DOHH2 (cell line): ENCODE data around the gene BNIPL.

ENCODE experiments used
- H3F3A ChIP-seq: fragments of 200-600 bp; sonication (generic), shearing (Covaris generic); 2 replicates; pipeline ENCODE4 v1.6.0; 2016; ENCODE audit warnings: antibody characterized with exemption, mild to moderate bottlenecking; ENCODE audit not compliant: control insufficient read depth, insufficient read depth
- H3K27ac ChIP-seq: fragments of 200-600 bp; sonication (generic); 2 replicates; pipeline ENCODE4 v1.5.1; 2014; ENCODE audit warnings: low read depth, mild to moderate bottlenecking, low read length, moderate library complexity
- H3K27me3 ChIP-seq: fragments of 200-600 bp; sonication (generic); 2 replicates; pipeline ENCODE4 v1.6.1; 2014; ENCODE audit warnings: mild to moderate bottlenecking, low read length, mixed read lengths; ENCODE audit not compliant: control insufficient read depth
- H3K36me3 ChIP-seq: fragments of 200-600 bp; sonication (generic); 2 replicates; pipeline ENCODE4 v1.6.1; 2014; ENCODE audit warnings: mild to moderate bottlenecking, low read length, moderate library complexity, mixed read lengths; ENCODE audit not compliant: control insufficient read depth
- H3K4me1 ChIP-seq: fragments of 200-600 bp; sonication (generic); 2 replicates; pipeline ENCODE4 v1.6.1; 2014; ENCODE audit warnings: mild to moderate bottlenecking, low read length, mixed read lengths; ENCODE audit not compliant: control insufficient read depth
- H3K4me2 ChIP-seq: fragments of 200-600 bp; sonication (generic); 2 replicates; pipeline ENCODE4 v1.6.0; 2014; ENCODE audit warnings: mild to moderate bottlenecking, low read length, moderate library complexity
- H3K4me3 ChIP-seq: fragments of 200-600 bp; sonication (generic); 2 replicates; pipeline ENCODE4 v1.5.1; 2014; ENCODE audit warnings: mild to moderate bottlenecking, low read length, mixed read lengths
- H3K79me2 ChIP-seq: fragments of 200-600 bp; sonication (generic); 2 replicates; pipeline ENCODE4 v1.6.1; 2014; ENCODE audit warnings: mild to moderate bottlenecking, low read length, mixed read lengths; ENCODE audit not compliant: control insufficient read depth
- H3K9me2 ChIP-seq: fragments of 200-600 bp; sonication (generic); replicated peaks from 2 replicates; pipeline ENCODE4 v1.6.1; 2014; ENCODE audit warnings: mild to moderate bottlenecking, low read length, mixed read lengths; ENCODE audit not compliant: control insufficient read depth
- H3K9me3 ChIP-seq: fragments of 200-600 bp; sonication (generic); 2 replicates; pipeline ENCODE4 v1.6.1; 2014; ENCODE audit warnings: antibody characterized with exemption, low read length, mixed read lengths; ENCODE audit not compliant: control insufficient read depth, insufficient read depth
- H4K20me1 ChIP-seq: fragments of 200-600 bp; sonication (generic); 2 replicates; pipeline ENCODE4 v1.6.0; 2014; ENCODE audit warnings: low read depth, mild to moderate bottlenecking, antibody characterized with exemption, low read length, moderate library complexity; ENCODE audit not compliant: control insufficient read depth, insufficient read depth
- EZH2phosphoT487 ChIP-seq: fragments of 200-600 bp; sonication (generic); IDR thresholded peaks from 2 replicates; pipeline ENCODE4 v1.6.1; 2017; ENCODE audit warnings: borderline replicate concordance, mild to moderate bottlenecking, antibody characterized with exemption, low read length, moderate library complexity, mixed read lengths
- TF ChIP-seq, protein P1 (sequence below): fragments of 200-600 bp; sonication (generic); IDR thresholded peaks from one replicate; pipeline ENCODE4 v1.5.1; 2014; ENCODE audit warnings: antibody characterized with exemption, mild to moderate bottlenecking, low read depth, low read length; ENCODE audit not compliant: poor library complexity, severe bottlenecking

BNIPL gene

DNA sequence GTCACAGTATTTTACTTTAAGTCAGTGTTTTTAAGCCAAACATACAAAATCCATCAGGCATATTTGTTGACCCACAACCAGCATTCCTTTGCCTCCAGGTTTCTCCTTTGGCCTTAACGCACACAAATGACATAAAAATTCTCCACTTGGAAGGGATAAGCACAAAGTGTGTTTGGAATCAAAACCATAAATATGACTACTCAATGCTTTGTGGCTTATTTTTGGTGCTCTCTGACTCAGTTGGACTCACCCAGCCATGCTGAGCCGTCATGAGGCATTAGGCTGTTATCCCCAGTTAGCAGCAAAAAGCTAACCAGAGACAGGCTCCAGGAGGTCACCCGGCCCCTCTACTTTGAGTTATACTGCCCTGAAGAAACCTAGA lies 27.2 kb upstream of the BNIPL start:
- Histone ChIP-seq H3K27ac (no peak overlapping the region), H3K9me2 (no peaks in the 10 kb centered on the region), H3K4me1 (peaks cover 45% of the 10 kb centered on the region), H3K9me3 (no peaks in the 10 kb centered on the region), H3K4me2 (peak overlapping the region; percentile 90), H4K20me1 (no peaks in the 10 kb centered on the region), H3K79me2 (peaks cover 24% of the 10 kb centered on the region), H3F3A (peaks cover 6% of the 10 kb centered on the region), H3K4me3 (peak overlapping the region; percentile 96), H3K36me3 (0 out of 2 replicates have a peak, but pooled peaks cover 3% of the 10 kb centered on the region), H3K27me3 (no peaks in the 10 kb centered on the region)
- no peak for TF ChIP-seq EZH2phosphoT487
- TF ChIP-seq, protein P1, sequence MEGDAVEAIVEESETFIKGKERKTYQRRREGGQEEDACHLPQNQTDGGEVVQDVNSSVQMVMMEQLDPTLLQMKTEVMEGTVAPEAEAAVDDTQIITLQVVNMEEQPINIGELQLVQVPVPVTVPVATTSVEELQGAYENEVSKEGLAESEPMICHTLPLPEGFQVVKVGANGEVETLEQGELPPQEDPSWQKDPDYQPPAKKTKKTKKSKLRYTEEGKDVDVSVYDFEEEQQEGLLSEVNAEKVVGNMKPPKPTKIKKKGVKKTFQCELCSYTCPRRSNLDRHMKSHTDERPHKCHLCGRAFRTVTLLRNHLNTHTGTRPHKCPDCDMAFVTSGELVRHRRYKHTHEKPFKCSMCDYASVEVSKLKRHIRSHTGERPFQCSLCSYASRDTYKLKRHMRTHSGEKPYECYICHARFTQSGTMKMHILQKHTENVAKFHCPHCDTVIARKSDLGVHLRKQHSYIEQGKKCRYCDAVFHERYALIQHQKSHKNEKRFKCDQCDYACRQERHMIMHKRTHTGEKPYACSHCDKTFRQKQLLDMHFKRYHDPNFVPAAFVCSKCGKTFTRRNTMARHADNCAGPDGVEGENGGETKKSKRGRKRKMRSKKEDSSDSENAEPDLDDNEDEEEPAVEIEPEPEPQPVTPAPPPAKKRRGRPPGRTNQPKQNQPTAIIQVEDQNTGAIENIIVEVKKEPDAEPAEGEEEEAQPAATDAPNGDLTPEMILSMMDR = no peak

DNA sequence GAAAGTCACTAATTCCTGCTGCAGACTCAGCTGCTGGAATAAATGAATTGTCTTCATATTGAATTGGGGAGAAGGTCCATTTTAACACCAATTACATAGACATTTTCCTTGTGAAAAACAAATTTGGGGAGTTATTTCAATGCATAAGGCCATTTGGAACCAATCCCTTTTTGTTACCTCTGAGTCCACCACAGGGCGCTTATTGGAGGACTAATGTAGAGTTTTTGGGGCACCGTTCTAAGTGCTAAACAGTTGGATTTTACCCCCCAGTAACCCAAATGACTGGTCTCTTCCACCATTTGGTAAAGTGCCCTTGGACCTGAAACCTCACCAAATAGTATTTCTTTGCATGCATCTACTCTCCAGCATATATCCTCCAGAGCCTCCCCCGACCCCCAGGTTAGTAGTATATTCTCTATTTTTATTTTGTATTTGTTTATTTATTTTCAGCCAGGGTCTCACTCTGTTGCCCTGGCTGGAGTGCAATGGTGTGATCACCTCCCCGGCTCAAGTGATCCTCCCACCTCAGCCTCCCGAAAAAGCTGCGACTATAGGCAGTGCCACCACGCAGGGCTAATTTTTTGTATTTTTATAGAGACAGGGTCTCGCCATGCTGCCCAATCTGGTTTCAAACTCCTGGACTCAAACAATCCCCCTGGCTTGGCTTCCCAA lies 26.6 kb upstream of the BNIPL start:
- Histone ChIP-seq H3F3A (peaks cover 6% of the 10 kb centered on the region), H3K4me1 (peaks cover 41% of the 10 kb centered on the region), H3K4me3 (peak overlapping the region; percentile 96), H3K9me3 (no peaks in the 10 kb centered on the region), H4K20me1 (no peaks in the 10 kb centered on the region), H3K27me3 (no peaks in the 10 kb centered on the region), H3K9me2 (no peaks in the 10 kb centered on the region), H3K27ac (no peak overlapping the region), H3K4me2 (peak overlapping the region; percentile 90), H3K79me2 (peaks cover 24% of the 10 kb centered on the region), H3K36me3 (0 out of 2 replicates have a peak, but pooled peaks cover 3% of the 10 kb centered on the region)
- TF ChIP-seq, protein P1 = no peak
- TF ChIP-seq EZH2phosphoT487 = no peak

DNA sequence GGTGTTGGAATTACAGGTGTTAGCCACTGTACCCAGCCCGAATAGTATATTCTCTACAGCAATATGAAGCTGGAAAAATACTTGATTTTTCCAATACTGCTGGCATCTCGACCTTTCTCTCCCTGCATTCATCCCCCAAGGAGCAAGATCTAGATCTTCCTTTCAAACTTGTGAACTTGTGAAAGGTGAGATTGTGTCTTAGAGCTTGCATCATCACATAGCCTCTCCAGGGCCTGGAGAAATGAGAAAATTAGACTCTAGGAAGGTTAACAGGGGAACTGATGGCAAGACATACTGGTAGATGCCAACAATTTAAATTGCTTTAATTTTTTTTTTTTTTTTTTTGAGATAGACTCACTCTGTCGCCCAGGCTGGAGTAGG lies 26.1 kb upstream of the BNIPL start:
- no peak overlapping the region for H3K27ac ChIP-seq

More for the DNA sequence above, 26.1 kb upstream of the BNIPL start:
- Histone ChIP-seq H3K4me3 (no peak overlapping the region), H3K27me3 (no peaks in the 10 kb centered on the region), H3K4me2 (no peak overlapping the region), H3K36me3 (0 out of 2 replicates have a peak, but pooled peaks cover 3% of the 10 kb centered on the region), H3K9me2 (no peaks in the 10 kb centered on the region), H3F3A (peaks cover 6% of the 10 kb centered on the region), H3K4me1 (peaks cover 38% of the 10 kb centered on the region), H3K9me3 (no peaks in the 10 kb centered on the region), H3K79me2 (peaks cover 24% of the 10 kb centered on the region), H4K20me1 (no peaks in the 10 kb centered on the region)
- TF ChIP-seq, protein P1 = no peak
- no peak for TF ChIP-seq EZH2phosphoT487
